ENCODE measurements around the gene LFNG. TPM values are rescaled to one million over a fixed set of nuclear protein-coding genes. Genes with fewer than 3 reads are reported as not detected.

Gene LFNG
- total and polyA plus RNA-seq, 9 of the 15 experiments (the other 6 are each of a cell fraction or from before 2014, with no cell fraction given), result 0.03 to 0.89 (median 0.25) TPM; not detected in 1

- ATAC-seq (no peak), DNase-seq (ENCODE audit: extremely low read depth in 1 of 4, low spot score in 3 of 4) (no peak), FAIRE-seq (no peak)
- peak overlapping the region in 1 of 2 experiments; percentile 71; a peak in 1 of 4 replicates for H3K9ac ChIP-seq (ENCODE audit: insufficient read depth in 1 of 2, low read depth in 2 of 2, low read length in 2 of 2)
- H3K9me3 ChIP-seq (replicated peaks; ENCODE audit: control insufficient read depth, insufficient read depth, low read depth, low read length), result no peaks in the 10 kb centered on the region
- H3K79me2 ChIP-seq (ENCODE audit: control insufficient read depth, insufficient read depth, low read length), result no peaks in the 10 kb centered on the region
- H2AFZ ChIP-seq (ENCODE audit: low read depth, low read length), result no peak overlapping the region
- H3K4me2 ChIP-seq (ENCODE audit: insufficient read depth, low read length), result no peak overlapping the region
- no TSS peak for BruUV-seq (replicated peaks)
- intact Hi-C loops (cut with micrococcal nuclease), result no loop called here
- H4K20me1 ChIP-seq (replicated peaks; ENCODE audit: control insufficient read depth, insufficient read depth, low read length), result no peaks in the 10 kb centered on the region; the same call in 1 of the 2 replicates
- H3K9me1 ChIP-seq (ENCODE audit: control insufficient read depth, insufficient read depth, low read length), result no peaks in the 10 kb centered on the region
- CTCF ChIA-PET (ENCODE audit: low intra/inter-chr PET ratio), result no interaction called here
- WGBS (ENCODE audit: insufficient coverage, low coverage, missing lambda C conversion rate), result 9% methylated on average over 17 of the region's 23 CpGs
- TF ChIP-seq MAX (CRISPR knock-in tag; IDR thresholded peaks at IDR 0.05) (0 out of 2 replicates have a peak, but pooled peaks have one; percentile 13), ETS1 (conservative IDR thresholded peaks at IDR 0.05; ENCODE audit: control insufficient read depth, low read depth, low read length) (no peak), ZBTB7A (IDR thresholded peaks at IDR 0.05; ENCODE audit: borderline replicate concordance, control insufficient read depth, low read depth, low read length) (0 out of 2 replicates have a peak, but pooled peaks have one; percentile 24)
- H3K27ac ChIP-seq (ENCODE audit: extremely low read depth, low read depth, low read length), result no peak overlapping the region
- H3K36me3 ChIP-seq (ENCODE audit: control insufficient read depth, insufficient read depth, low read length), result no peaks in the 10 kb centered on the region
- POLR2A ChIA-PET, result interaction anchor here (0.7 to 1.6 kb wide), 3 partner anchors 11 to 148 kb away, joined by 3 to 8 read pairs (median 3); no protein-coding TSS in a partner anchor
- in situ Hi-C loops (cut with MboI), result no loop called here
- peaks cover 4 to 74% of the 10 kb centered on the region in 2 experiments; a peak in 4 of 5 replicates for H3K4me1 ChIP-seq (replicated peaks in 1 of 2; ENCODE audit: control insufficient read depth in 2 of 2, insufficient read depth in 2 of 2, low read length in 2 of 2)
- H3K27me3 ChIP-seq (ENCODE audit: control insufficient read depth in 2 of 2, insufficient read depth in 2 of 2, low read length in 2 of 2), result peaks cover 0 to 46% of the 10 kb centered on the region in 2 experiments; a peak in 2 of 5 replicates
- no peak overlapping the region for H3K4me3 ChIP-seq
Measured at GRCh38 chr7:2509298-2509906, 10.2 kb upstream of the LFNG start.
